Measurements from ENCODE around the gene DTNB. TPM values are rescaled to one million over a fixed set of nuclear protein-coding genes. Genes with fewer than 3 reads are reported as not detected.
"Not testable (repeated sequence)": the region's sequence is repeated elsewhere in the genome, so short reads cannot be mapped to it uniquely, and the experiment has no call there.

DTNB gene
- total and polyA plus RNA-seq, 8 donors = 10.5 to 70.0 (median 33.7) TPM

DNA sequence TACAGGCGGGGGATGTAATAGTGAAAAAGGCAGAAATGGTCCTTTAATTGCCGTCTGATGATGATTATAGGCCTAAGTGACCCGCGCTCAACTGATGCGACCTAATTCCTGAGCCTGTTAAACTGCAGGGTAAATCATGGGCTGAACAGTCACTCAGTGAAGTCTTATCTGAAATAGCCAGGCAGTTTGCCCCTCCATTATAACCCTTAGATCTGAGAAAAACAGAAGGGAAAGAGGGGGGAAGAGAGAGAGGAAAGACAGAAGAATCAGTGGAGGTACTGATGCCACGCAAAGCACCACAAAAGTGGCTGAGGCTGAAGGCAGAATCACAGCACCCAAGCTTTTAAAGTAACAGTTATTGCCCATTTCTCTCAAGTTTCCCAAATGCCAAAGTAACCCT, 258.6 kb downstream of the DTNB start:
- Histone ChIP-seq H3K27me3 (no peaks in the 10 kb centered on the region), H3K4me3 (no peak overlapping the region), H3K4me1 (no peaks in the 10 kb centered on the region), H3K27ac (no peak overlapping the region), H3K36me3 (peaks cover 0 to 20% (median 3%) of the 10 kb centered on the region in 4 donors), H3K9me3 (no peaks in the 10 kb centered on the region)
- WGBS, 5 donors = 95 to 98% (median 97%) methylated on average over 6 of the region's 6 CpGs
- intact Hi-C loops (cut with DNase I; ENCODE audit: low total_unique reads) = no loop called here
- DNase-seq = no peak
- no peak for TF ChIP-seq EP300 (IDR thresholded peaks at IDR 0.05)

DNA sequence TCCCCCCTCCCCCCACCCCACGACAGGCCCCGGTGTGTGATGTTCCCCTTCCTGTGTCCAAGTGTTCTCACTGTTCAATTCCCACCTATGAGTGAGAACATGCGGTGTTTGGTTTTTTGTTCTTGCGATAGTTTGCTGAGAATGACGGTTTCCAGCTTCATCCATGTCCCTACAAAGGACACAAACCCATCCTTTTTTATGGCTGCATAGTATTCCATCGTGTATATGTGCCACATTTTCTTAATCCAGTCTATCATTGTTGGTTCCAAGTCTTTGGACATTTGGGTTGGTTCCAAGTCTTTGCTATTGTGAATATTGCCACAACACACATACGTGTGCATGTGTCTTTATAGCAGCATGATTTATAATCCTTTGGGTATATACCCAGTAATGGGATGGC, 260.0 kb downstream of the DTNB start:
- H3K4me1 ChIP-seq; H3K27ac ChIP-seq; H3K9me3 ChIP-seq; intact Hi-C loops (cut with DNase I; ENCODE audit: low total_unique reads); H3K27me3 ChIP-seq; DNase-seq; H3K4me3 ChIP-seq: not testable (repeated sequence)
- peaks cover 0 to 12% (median 3%) of the 10 kb centered on the region in 4 donors for H3K36me3 ChIP-seq
- 83 to 97% (median 95%) methylated on average over 6 to 7 of the region's 7 CpGs for WGBS, 5 donors

DNA sequence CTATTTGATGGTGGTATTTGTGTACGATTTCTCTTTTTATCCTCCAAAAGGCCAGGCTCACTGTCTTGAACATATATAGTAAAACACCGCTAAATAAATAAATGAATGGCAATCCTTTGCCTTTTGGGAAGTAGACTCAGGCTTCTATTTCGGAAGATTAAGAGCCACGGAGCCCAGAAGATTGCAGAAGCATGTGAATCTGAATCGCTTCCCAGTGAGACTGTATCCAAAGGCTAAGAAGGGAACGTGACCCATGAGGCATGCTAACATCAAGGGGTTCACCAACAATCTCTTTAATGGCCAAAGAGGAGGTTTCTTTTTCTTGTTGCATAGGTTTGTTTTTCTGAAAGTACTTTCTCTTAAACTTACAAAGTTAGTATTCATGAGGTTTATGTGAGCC, 261.6 kb downstream of the DTNB start:
- Histone ChIP-seq H3K4me1 (no peaks in the 10 kb centered on the region), H3K4me3 (no peak overlapping the region), H3K27ac (no peak overlapping the region), H3K9me3 (no peaks in the 10 kb centered on the region), H3K27me3 (no peaks in the 10 kb centered on the region), H3K36me3 (peaks cover 0 to under 1% (median 0%) of the 10 kb centered on the region in 4 donors)
- no peak for DNase-seq
- intact Hi-C loops (cut with DNase I; ENCODE audit: low total_unique reads) = no loop called here
- WGBS, 5 donors = 80 to 97% (median 83%) methylated on average over 6 of the region's 6 CpGs
- TF ChIP-seq POLR2AphosphoS5 (IDR thresholded peaks at IDR 0.05) (no peak), POLR2A (IDR thresholded peaks at IDR 0.05) (no peak), EP300 (IDR thresholded peaks at IDR 0.05) (no peak)
- TF ChIP-seq, protein P1, sequence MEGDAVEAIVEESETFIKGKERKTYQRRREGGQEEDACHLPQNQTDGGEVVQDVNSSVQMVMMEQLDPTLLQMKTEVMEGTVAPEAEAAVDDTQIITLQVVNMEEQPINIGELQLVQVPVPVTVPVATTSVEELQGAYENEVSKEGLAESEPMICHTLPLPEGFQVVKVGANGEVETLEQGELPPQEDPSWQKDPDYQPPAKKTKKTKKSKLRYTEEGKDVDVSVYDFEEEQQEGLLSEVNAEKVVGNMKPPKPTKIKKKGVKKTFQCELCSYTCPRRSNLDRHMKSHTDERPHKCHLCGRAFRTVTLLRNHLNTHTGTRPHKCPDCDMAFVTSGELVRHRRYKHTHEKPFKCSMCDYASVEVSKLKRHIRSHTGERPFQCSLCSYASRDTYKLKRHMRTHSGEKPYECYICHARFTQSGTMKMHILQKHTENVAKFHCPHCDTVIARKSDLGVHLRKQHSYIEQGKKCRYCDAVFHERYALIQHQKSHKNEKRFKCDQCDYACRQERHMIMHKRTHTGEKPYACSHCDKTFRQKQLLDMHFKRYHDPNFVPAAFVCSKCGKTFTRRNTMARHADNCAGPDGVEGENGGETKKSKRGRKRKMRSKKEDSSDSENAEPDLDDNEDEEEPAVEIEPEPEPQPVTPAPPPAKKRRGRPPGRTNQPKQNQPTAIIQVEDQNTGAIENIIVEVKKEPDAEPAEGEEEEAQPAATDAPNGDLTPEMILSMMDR (IDR thresholded peaks at IDR 0.05) = no peak

DNA sequence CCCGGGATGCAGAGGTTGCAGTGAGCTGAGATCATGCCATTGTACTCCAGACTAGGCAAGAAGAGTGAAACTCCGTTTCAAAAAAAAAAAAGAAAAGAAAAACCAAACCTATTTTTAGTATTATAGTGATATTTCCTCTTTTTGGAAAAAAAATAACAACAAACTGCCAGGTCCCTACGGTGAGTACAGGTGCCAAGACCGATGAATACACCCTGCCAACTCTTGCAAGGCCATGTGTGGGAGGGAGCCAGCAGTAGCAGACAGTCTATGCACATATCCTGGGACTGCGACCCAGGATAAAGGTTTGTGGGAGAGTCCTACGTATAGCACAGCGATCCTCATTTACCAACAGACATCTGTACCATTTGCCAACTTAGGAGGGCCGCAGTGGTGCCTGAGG, 262.1 kb downstream of the DTNB start:
- no peaks in the 10 kb centered on the region for H3K9me3 ChIP-seq
- H3K27ac ChIP-seq = no peak overlapping the region
- TF ChIP-seq POLR2A (IDR thresholded peaks at IDR 0.05) (no peak), EP300 (IDR thresholded peaks at IDR 0.05) (no peak), POLR2AphosphoS5 (IDR thresholded peaks at IDR 0.05) (no peak)
- TF ChIP-seq, protein P1 (IDR thresholded peaks at IDR 0.05) = no peak
- intact Hi-C loops (cut with DNase I; ENCODE audit: low total_unique reads) = no loop called here
- DNase-seq = no peak
- no peaks in the 10 kb centered on the region for H3K4me1 ChIP-seq
- no peak overlapping the region for H3K4me3 ChIP-seq
- peaks cover 0 to 3% (median 0%) of the 10 kb centered on the region in 4 donors for H3K36me3 ChIP-seq
- no peaks in the 10 kb centered on the region for H3K27me3 ChIP-seq
- WGBS, 5 donors = 78 to 86% (median 81%) methylated on average over 8 of the region's 8 CpGs

DNA sequence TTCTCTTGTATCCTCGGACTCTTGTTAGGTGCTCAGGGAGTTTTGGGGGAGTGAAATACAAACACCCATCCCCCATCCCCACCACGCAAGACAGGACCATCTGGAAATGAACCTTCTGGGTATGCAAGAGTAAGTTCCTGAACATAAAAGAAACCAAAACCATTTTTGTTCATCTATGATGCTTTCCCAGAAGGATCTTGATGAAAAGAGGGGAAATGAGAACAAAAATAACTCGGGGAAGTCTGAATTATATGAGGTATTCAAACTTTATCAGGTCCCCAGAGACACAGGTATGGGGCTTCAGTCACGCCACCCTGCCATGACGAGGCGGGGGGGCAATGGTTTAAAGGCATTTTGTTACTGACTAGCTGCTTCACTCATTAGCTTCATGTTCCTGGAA, 263.0 kb downstream of the DTNB start:
- TF ChIP-seq POLR2AphosphoS5 (IDR thresholded peaks at IDR 0.05) (no peak), POLR2A (IDR thresholded peaks at IDR 0.05) (no peak), EP300 (IDR thresholded peaks at IDR 0.05) (no peak)
- TF ChIP-seq, protein P1 (IDR thresholded peaks at IDR 0.05) = no peak
- Histone ChIP-seq H3K4me3 (no peak overlapping the region), H3K27ac (no peak overlapping the region), H3K9me3 (no peaks in the 10 kb centered on the region), H3K4me1 (no peaks in the 10 kb centered on the region), H3K36me3 (peaks cover 0 to 4% (median 0%) of the 10 kb centered on the region in 4 donors), H3K27me3 (no peaks in the 10 kb centered on the region)
- WGBS, 5 donors = 83 to 92% (median 86%) methylated on average over 6 of the region's 6 CpGs
- intact Hi-C loops (cut with DNase I; ENCODE audit: low total_unique reads) = no loop called here
- DNase-seq = no peak
